Erythroblast (primary cell): ENCODE results near the gene PDCD4.

Source experiments
- GATA1 ChIP-seq: IDR thresholded peaks from 2 replicates; pipeline ENCODE4 v1.6.1; 2011; ENCODE audit warnings: low read depth, mild to moderate bottlenecking, control low read depth, low read length, moderate library complexity
- POLR2A ChIP-seq: IDR thresholded peaks from 2 replicates; pipeline ENCODE4 v1.6.1; 2011; ENCODE audit warnings: mild to moderate bottlenecking, low read length

DNA sequence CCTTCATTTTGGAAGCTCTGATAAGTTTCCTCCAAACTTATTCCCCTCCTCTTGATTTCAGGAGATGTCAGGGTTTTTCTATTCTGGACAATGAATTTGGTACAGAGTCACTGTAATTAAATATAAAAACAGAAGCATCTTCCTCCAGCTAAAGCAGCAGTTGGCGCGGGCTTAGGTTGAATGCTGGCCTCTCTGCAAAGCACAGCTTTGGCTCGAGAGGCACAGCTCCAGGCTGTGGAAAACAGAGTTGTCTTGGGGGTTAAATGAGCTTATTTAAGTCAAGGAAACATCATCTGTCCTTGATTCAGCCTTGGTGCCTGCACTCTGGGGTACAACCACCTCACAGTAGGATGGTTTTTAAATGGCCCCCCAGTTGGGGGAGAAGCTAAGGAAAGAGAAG, 35.0 kb upstream of the PDCD4 start:
- TF ChIP-seq POLR2A: no peak
- TF ChIP-seq GATA1: no peak
